ENCODE measurements around the gene ERCC2. TPM values are rescaled to one million over a fixed set of nuclear protein-coding genes. Genes with fewer than 3 reads are reported as not detected.
A peak's percentile ranks its signal among the peaks of the same experiment; 100 is the strongest.

Gene ERCC2
- total and polyA plus RNA-seq, 3 experiments from 2014 or later = 7.8 to 23.9 (median 22.0) TPM

DNA sequence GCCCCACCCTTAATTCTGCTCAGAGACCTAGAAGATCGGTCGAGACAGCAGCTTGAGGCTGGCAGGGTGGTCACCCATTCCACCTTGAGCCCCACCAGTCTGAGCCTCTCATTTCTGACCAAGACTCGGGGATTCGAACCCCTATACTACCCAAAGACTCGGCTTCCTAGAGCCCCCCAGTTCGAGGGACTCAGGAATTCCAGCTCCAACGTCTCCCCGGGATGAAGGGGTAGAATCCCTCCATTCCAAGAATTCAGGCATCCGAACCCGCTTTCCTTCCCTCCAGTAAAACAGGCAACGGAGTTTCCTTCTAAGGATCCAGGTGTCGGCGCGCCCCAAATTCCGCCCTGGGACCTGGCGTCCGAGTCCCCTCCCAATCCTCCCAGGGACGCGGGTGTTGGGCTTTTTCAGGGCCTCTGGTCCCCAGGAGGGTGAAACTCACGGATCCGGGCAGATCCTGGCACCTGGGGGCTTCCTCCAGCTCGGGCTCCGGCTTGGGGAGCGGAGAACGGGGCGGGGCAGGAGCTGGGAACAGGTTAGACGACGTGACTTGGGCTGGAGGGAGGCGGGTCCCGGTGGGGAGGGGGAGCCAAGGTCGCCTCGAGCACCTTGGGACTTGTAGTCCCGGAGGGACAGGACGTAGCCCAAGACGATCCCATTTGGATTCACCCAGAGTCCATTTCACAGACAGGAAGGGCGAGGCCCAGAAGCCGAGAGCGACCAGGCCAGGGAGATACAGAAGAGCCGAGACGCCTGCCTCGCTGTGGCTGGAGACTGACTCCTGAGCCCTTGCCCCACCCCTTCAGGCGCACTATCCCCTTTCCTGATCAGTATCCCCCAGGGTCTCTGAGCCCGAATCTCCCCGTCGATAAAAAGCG is 34.4 kb upstream of the ERCC2 start, which contains the start of gene PPP1R13L:
Gene PPP1R13L, minus strand, starts transcription at position 513 of the 878 bp plus-strand sequence. CDS start 6,751 bp downstream, outside the sequence.
- peak in 2 of 5 donors; percentile 20 to 57 for DNase-seq
- Mint-ChIP-seq H3K27ac (peak within 1 kb of the TSS; percentile 82 to 98 (median 94)), H3K9me3 (no peaks in the 10 kb centered on the region), H3K4me3 (peak within 1 kb of the TSS; percentile 85 to 97 (median 96)), H3K36me3 (peaks cover 0 to 11% (median 0%) of the 10 kb centered on the region in 3 donors), H3K4me1 (peaks cover 25 to 45% (median 32%) of the 10 kb centered on the region in 3 donors), H3K27me3 (peaks cover 33 to 40% of the 10 kb centered on the region in 2 donors)
- H3K27me3 ChIP-seq (ENCODE audit: insufficient read depth, low read length, poor library complexity, severe bottlenecking) = peaks cover 26% of the 10 kb centered on the region
- no peaks in the 10 kb centered on the region for H3K36me3 ChIP-seq (ENCODE audit: insufficient read depth, low read length)
- H3K4me3 ChIP-seq (ENCODE audit: low read length) = peak within 1 kb of the TSS; percentile 64
- CTCF ChIA-PET = interaction anchor here (0.8 to 3.1 kb wide), 3 partner anchors 65 to 81 kb away, joined by 3 to 8 read pairs (median 6); no protein-coding TSS in a partner anchor
- no peaks in the 10 kb centered on the region for H3K9me3 ChIP-seq (ENCODE audit: low read length)
- H3K27ac ChIP-seq (ENCODE audit: low read depth, low read length) = peak within 1 kb of the TSS; percentile 86
- H3K4me1 ChIP-seq (ENCODE audit: insufficient read depth, low read length) = peaks cover 26% of the 10 kb centered on the region
- POLR2A ChIA-PET = interaction anchor here (0.6 kb wide), 1 partner anchor 226 kb away, joined by 6 read pairs; no protein-coding TSS in a partner anchor

DNA sequence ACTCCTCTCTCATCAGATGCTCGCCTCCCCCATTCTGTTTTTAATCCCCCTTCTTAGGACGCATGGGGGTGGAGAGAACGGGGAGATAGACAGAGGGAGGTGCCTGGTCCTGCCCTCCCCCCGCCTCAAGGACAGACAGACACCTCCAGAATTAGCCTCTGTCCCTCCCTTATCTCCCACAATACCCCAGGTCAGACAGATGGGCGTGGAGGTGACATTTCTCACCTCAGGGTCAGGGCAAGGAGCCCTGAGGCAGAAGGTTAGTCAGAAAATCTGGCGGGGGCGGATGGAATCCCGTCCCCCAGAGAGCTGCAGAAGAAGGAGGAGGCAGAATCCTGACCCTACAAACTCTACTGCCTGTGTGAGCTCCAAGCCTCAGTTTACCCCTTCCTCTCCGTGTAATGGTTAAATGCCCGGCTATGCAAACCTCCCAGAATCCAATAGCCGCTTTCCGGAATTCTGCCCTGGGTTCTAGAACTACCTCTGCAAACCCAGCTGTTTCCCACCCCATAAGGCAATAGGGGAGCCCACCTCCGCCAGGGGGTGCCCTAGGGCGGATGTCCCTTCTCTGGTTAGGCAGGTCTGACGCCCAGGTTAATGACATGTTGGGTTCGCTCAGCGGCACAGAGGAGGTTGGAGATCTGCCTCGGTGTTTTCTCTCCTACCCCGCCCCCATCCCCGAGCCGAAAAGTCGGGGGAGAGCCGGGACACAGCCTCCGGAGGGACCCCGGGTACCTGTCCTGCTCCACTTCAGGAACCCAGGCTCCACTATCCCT is 33.6 kb upstream of the ERCC2 start:
- H3K9me3 Mint-ChIP-seq = no peaks in the 10 kb centered on the region
- peak overlapping the region in 4 of 8 donors; percentile 59 to 98 (median 70) for H3K27ac Mint-ChIP-seq
- no peaks in the 10 kb centered on the region for H3K36me3 ChIP-seq (ENCODE audit: insufficient read depth, low read length)
- no peaks in the 10 kb centered on the region for H3K9me3 ChIP-seq (ENCODE audit: low read length)
- peak; percentile 36 to 77 (median 51) for DNase-seq
- H3K4me1 Mint-ChIP-seq = peaks cover 25 to 45% (median 32%) of the 10 kb centered on the region in 3 donors
- CTCF ChIA-PET = interaction anchor here (0.8 to 3.1 kb wide), 3 partner anchors 66 to 82 kb away, joined by 3 to 8 read pairs (median 6); no protein-coding TSS in a partner anchor
- H3K4me1 ChIP-seq (ENCODE audit: insufficient read depth, low read length) = peaks cover 26% of the 10 kb centered on the region
- POLR2A ChIA-PET = interaction anchor here (0.6 kb wide), 1 partner anchor 227 kb away, joined by 6 read pairs; no protein-coding TSS in a partner anchor
- H3K4me3 Mint-ChIP-seq = peak overlapping the region; percentile 55 to 97 (median 89)
- peaks cover 36 to 40% of the 10 kb centered on the region in 2 donors for H3K27me3 Mint-ChIP-seq
- H3K4me3 ChIP-seq (ENCODE audit: low read length) = peak overlapping the region; percentile 64
- H3K27me3 ChIP-seq (ENCODE audit: insufficient read depth, low read length, poor library complexity, severe bottlenecking) = peaks cover 26% of the 10 kb centered on the region
- H3K36me3 Mint-ChIP-seq = peaks cover 0 to 11% (median 0%) of the 10 kb centered on the region in 3 donors
- peak overlapping the region; percentile 86 for H3K27ac ChIP-seq (ENCODE audit: low read depth, low read length)

DNA sequence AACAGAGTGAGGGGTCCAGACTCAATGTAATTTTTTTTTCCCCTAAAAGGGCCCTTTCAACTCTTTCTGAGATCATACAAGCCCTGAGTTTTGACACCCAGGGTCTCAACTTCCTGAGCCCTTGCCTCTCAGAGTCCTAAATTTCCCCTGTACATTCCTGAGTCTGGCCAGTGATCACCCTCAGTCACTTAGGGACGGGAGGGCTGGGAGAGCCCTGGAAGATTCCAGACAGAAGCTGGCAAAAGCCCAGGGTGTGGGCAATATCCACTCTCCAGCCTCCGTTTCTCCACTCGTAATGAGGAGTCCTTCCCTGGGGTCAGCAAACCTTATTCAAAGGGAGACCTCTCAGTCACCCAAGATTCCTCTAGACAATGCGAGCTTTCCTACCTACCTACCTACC is 32.9 kb upstream of the ERCC2 start:
- Histone ChIP-seq H3K4me1 (ENCODE audit: insufficient read depth, low read length) (peaks cover 31% of the 10 kb centered on the region), H3K27me3 (ENCODE audit: insufficient read depth, low read length, poor library complexity, severe bottlenecking) (peaks cover 26% of the 10 kb centered on the region), H3K4me3 (ENCODE audit: low read length) (no peak overlapping the region), H3K36me3 (ENCODE audit: insufficient read depth, low read length) (no peaks in the 10 kb centered on the region), H3K9me3 (ENCODE audit: low read length) (no peaks in the 10 kb centered on the region), H3K27ac (ENCODE audit: low read depth, low read length) (no peak overlapping the region)
- POLR2A ChIA-PET = no interaction called here
- H3K27ac Mint-ChIP-seq = peak overlapping the region in 1 of 8 donors; percentile 29
- peaks cover 28 to 51% (median 38%) of the 10 kb centered on the region in 3 donors for H3K4me1 Mint-ChIP-seq
- H3K9me3 Mint-ChIP-seq = no peaks in the 10 kb centered on the region
- no peak for DNase-seq
- peaks cover 0 to 7% (median 5%) of the 10 kb centered on the region in 3 donors for H3K36me3 Mint-ChIP-seq
- peaks cover 41 to 46% of the 10 kb centered on the region in 2 donors for H3K27me3 Mint-ChIP-seq
- CTCF ChIA-PET = interaction anchor here (2.2 to 3.1 kb wide), 2 partner anchors 36 to 75 kb away, joined by 7 to 8 read pairs; no protein-coding TSS in a partner anchor
- peak overlapping the region in 1 of 7 donors; percentile 7 for H3K4me3 Mint-ChIP-seq

DNA sequence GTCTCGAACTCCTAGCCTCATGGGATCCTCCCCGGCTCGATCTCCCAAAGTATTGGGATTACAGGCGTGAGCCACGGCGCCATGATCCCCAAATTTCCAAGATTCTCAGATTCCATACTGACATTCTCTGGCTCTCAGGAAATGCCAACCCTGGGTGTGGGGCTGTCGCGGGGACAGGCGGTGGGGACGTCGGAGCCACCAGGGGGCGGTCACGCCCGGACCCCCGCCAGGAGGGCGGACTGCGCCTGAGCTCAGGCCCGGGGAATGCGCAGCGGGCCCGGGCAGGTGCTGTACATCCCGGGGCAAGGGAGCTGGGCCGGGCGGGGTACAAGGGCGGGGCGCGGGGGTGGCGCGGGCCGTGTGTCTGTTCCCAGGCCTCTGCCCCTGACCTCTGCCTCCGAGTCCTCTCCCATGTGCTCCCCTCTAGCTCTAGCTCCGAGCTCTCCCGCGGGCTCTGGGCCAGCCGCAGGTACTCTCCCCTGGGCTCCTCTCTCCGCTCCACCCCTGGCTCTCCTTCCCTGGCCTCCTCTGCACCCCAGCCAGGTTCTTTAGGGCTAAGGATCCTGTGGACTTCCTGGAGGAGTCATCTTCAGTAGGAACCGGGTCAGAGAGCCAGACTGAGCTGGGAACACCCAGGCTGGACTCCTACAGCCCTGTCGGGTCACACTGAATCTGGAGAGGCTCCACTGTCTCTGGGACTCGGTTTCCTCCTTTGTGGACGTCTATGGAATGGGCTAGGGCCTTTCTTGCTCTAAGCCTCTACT is 32.1 kb upstream of the ERCC2 start:
- Histone ChIP-seq H3K27ac (ENCODE audit: low read depth, low read length) (no peak overlapping the region), H3K4me3 (ENCODE audit: low read length) (no peak overlapping the region), H3K27me3 (ENCODE audit: insufficient read depth, low read length, poor library complexity, severe bottlenecking) (peaks cover 28% of the 10 kb centered on the region), H3K9me3 (ENCODE audit: low read length) (no peaks in the 10 kb centered on the region), H3K36me3 (ENCODE audit: insufficient read depth, low read length) (no peaks in the 10 kb centered on the region), H3K4me1 (ENCODE audit: insufficient read depth, low read length) (peaks cover 31% of the 10 kb centered on the region)
- H3K27me3 Mint-ChIP-seq = peaks cover 44 to 51% of the 10 kb centered on the region in 2 donors
- POLR2A ChIA-PET = no interaction called here
- H3K9me3 Mint-ChIP-seq = no peaks in the 10 kb centered on the region
- peak in 1 of 5 donors; percentile 32 for DNase-seq
- peak overlapping the region in 1 of 7 donors; percentile 7 for H3K4me3 Mint-ChIP-seq
- H3K36me3 Mint-ChIP-seq = peaks cover 0 to 7% (median 5%) of the 10 kb centered on the region in 3 donors
- peak overlapping the region in 3 of 8 donors; percentile 34 to 47 (median 44) for H3K27ac Mint-ChIP-seq
- CTCF ChIA-PET = interaction anchor here (1.4 to 3.1 kb wide), 3 partner anchors 37 to 83 kb away, joined by 5 to 8 read pairs (median 7); no protein-coding TSS in a partner anchor
- H3K4me1 Mint-ChIP-seq = peaks cover 28 to 49% (median 37%) of the 10 kb centered on the region in 3 donors

DNA sequence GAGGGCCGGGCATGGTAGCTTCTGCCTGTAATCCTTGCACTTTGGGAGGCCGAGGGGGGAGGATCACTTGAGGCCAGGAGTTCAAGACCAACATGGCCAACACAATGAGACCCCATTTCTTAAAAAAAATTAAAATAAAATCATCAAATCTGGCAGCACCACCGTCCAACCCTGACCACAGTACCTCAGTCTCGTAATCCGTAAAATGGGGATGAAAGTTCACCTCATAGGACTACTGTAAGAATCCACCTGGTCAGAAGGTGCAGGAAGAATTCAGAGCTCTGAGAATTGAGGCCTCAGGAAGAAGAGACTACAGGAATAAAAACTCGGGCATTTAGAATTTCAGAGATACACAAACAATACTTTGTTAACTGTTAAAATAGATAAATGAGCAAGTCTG is 31.4 kb upstream of the ERCC2 start:
- Histone ChIP-seq H3K27me3 (ENCODE audit: insufficient read depth, low read length, poor library complexity, severe bottlenecking) (peaks cover 28% of the 10 kb centered on the region), H3K36me3 (ENCODE audit: insufficient read depth, low read length) (no peaks in the 10 kb centered on the region), H3K9me3 (ENCODE audit: low read length) (no peaks in the 10 kb centered on the region), H3K4me1 (ENCODE audit: insufficient read depth, low read length) (peaks cover 25% of the 10 kb centered on the region), H3K4me3 (ENCODE audit: low read length) (no peak overlapping the region), H3K27ac (ENCODE audit: low read depth, low read length) (no peak overlapping the region)
- no peak for DNase-seq
- CTCF ChIA-PET = interaction anchor here (1.4 to 3.1 kb wide), 3 partner anchors 37 to 83 kb away, joined by 5 to 8 read pairs (median 7); no protein-coding TSS in a partner anchor
- no peak overlapping the region for H3K4me3 Mint-ChIP-seq
- peaks cover 50 to 57% of the 10 kb centered on the region in 2 donors for H3K27me3 Mint-ChIP-seq
- peaks cover 25 to 47% (median 30%) of the 10 kb centered on the region in 3 donors for H3K4me1 Mint-ChIP-seq
- POLR2A ChIA-PET = no interaction called here
- peaks cover 0 to 7% (median 5%) of the 10 kb centered on the region in 3 donors for H3K36me3 Mint-ChIP-seq
- no peaks in the 10 kb centered on the region for H3K9me3 Mint-ChIP-seq
- peak overlapping the region in 1 of 8 donors; percentile 34 for H3K27ac Mint-ChIP-seq

DNA sequence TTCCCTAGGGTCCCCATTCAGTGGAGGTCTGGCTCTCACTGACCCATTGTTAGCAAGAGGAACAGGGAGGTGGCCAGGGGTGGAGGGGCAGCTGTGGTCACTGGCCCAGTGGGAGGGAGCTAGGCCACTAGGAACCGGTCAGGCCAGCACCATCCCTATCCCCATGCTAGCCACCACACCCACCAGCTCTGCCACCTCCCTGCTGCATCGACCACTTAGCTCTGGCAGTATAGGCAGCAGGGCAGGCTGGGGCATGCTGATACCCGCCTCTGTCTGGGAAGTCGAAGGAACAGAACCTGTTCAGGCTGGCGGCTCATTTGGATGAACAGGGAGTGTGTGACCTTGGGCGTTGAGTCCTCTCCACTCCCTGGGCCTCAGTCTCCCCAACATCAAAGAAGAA is 29.8 kb upstream of the ERCC2 start:
- peaks cover 46 to 55% of the 10 kb centered on the region in 2 donors for H3K27me3 Mint-ChIP-seq
- peaks cover 28% of the 10 kb centered on the region for H3K27me3 ChIP-seq (ENCODE audit: insufficient read depth, low read length, poor library complexity, severe bottlenecking)
- H3K27ac Mint-ChIP-seq = no peak overlapping the region
- H3K9me3 Mint-ChIP-seq = no peaks in the 10 kb centered on the region
- H3K4me1 Mint-ChIP-seq = peaks cover 15 to 35% (median 17%) of the 10 kb centered on the region in 3 donors
- no peak overlapping the region for H3K4me3 ChIP-seq (ENCODE audit: low read length)
- ChIA-PET CTCF (no interaction called here), POLR2A (interaction anchor here (0.6 kb wide), 1 partner anchor 23 kb away, joined by 3 read pairs; no protein-coding TSS in a partner anchor)
- no peaks in the 10 kb centered on the region for H3K36me3 ChIP-seq (ENCODE audit: insufficient read depth, low read length)
- DNase-seq = no peak
- H3K27ac ChIP-seq (ENCODE audit: low read depth, low read length) = no peak overlapping the region
- H3K4me3 Mint-ChIP-seq = no peak overlapping the region
- peaks cover 0 to 5% (median 0%) of the 10 kb centered on the region in 3 donors for H3K36me3 Mint-ChIP-seq
- peaks cover 20% of the 10 kb centered on the region for H3K4me1 ChIP-seq (ENCODE audit: insufficient read depth, low read length)
- no peaks in the 10 kb centered on the region for H3K9me3 ChIP-seq (ENCODE audit: low read length)

All from CD8-positive, alpha-beta memory T cell (primary cell).